ENCODE data around the gene UBAC2.
"Not testable (repeated sequence)": the region's sequence is repeated elsewhere in the genome, so short reads cannot be mapped to it uniquely, and the experiment has no call there.

The UBAC2 gene

GRCh38 chr13:99405966-99406365, 205.3 kb downstream of the UBAC2 start:
- Histone ChIP-seq H3K4me3 (ENCODE audit: low read depth, low read length) (no peak overlapping the region), H3K27me3 (replicated peaks) (no peaks in the 10 kb centered on the region), H3K36me3 (replicated peaks) (no peaks in the 10 kb centered on the region), H3K27ac (no peak overlapping the region)
- in situ Hi-C loops (cut with HindIII; ENCODE audit: low pct_ligation_motif_present, low sequenced_read_pairs), result no loop called here
- no peak for DNase-seq
- no peak for TF ChIP-seq CTCF (IDR thresholded peaks at IDR 0.05; ENCODE audit: low read depth, low read length, missing control alignments)

- Histone ChIP-seq H3K4me3 (ENCODE audit: low read depth, low read length) (no peak overlapping the region), H3K27me3 (replicated peaks) (no peaks in the 10 kb centered on the region), H3K27ac (no peak overlapping the region), H3K36me3 (replicated peaks) (no peaks in the 10 kb centered on the region)
- no peak for DNase-seq
- in situ Hi-C loops (cut with HindIII; ENCODE audit: low pct_ligation_motif_present, low sequenced_read_pairs), result no loop called here
- no peak for TF ChIP-seq CTCF (IDR thresholded peaks at IDR 0.05; ENCODE audit: low read depth, low read length, missing control alignments)
Measured at GRCh38 chr13:99406799-99407201, 206.1 kb downstream of the UBAC2 start.

- Histone ChIP-seq H3K36me3 (replicated peaks) (no peaks in the 10 kb centered on the region), H3K27ac (no peak overlapping the region), H3K27me3 (replicated peaks) (no peaks in the 10 kb centered on the region), H3K4me3 (ENCODE audit: low read depth, low read length) (no peak overlapping the region)
- TF ChIP-seq CTCF (IDR thresholded peaks at IDR 0.05; ENCODE audit: low read depth, low read length, missing control alignments), result no peak
- in situ Hi-C loops (cut with HindIII; ENCODE audit: low pct_ligation_motif_present, low sequenced_read_pairs), result no loop called here
- DNase-seq, result no peak
Measured at GRCh38 chr13:99407906-99408702, 207.4 kb downstream of the UBAC2 start.

- H3K4me3 ChIP-seq (ENCODE audit: low read depth, low read length), result no peak overlapping the region
- no peak overlapping the region for H3K27ac ChIP-seq
- no peak for TF ChIP-seq CTCF (IDR thresholded peaks at IDR 0.05; ENCODE audit: low read depth, low read length, missing control alignments)
- DNase-seq, result no peak
- H3K27me3 ChIP-seq (replicated peaks), result no peaks in the 10 kb centered on the region
- no peaks in the 10 kb centered on the region for H3K36me3 ChIP-seq (replicated peaks)
- in situ Hi-C loops (cut with HindIII; ENCODE audit: low pct_ligation_motif_present, low sequenced_read_pairs), result no loop called here
Measured at GRCh38 chr13:99408703-99409000, 208.0 kb downstream of the UBAC2 start.

GRCh38 chr13:99409461-99410083, 208.9 kb downstream of the UBAC2 start:
- DNase-seq; in situ Hi-C loops (cut with HindIII; ENCODE audit: low pct_ligation_motif_present, low sequenced_read_pairs); H3K27me3 ChIP-seq (replicated peaks); H3K4me3 ChIP-seq (ENCODE audit: low read depth, low read length); H3K36me3 ChIP-seq (replicated peaks); H3K27ac ChIP-seq: not testable (repeated sequence)

- H3K36me3 ChIP-seq (replicated peaks); DNase-seq; in situ Hi-C loops (cut with HindIII; ENCODE audit: low pct_ligation_motif_present, low sequenced_read_pairs); H3K27ac ChIP-seq; H3K4me3 ChIP-seq (ENCODE audit: low read depth, low read length); H3K27me3 ChIP-seq (replicated peaks): not testable (repeated sequence)
Measured at GRCh38 chr13:99410646-99411475, 210.2 kb downstream of the UBAC2 start.
